H9 (cell line): ENCODE data around the gene ATG9B. TPM values are rescaled to one million over a fixed set of nuclear protein-coding genes. Genes with fewer than 3 reads are reported as not detected.

Experiments used
- DNase-seq: peaks from one replicate; pipeline ENCODE4 v3.0.0-alpha.2; 2017
- H2AFZ ChIP-seq: one replicate; pipeline ENCODE4 v1.6.1; 2013; ENCODE audit warnings: mild to moderate bottlenecking, low read length, control low read depth, moderate library complexity
- H2AK5ac ChIP-seq: 2 replicates; pipeline ENCODE4 v1.6.1; 2013; ENCODE audit warnings: low read length, control low read depth, mixed read lengths; ENCODE audit not compliant: insufficient read length
- H2BK120ac ChIP-seq: one replicate; pipeline ENCODE4 v1.6.1; 2013; ENCODE audit warnings: low read depth, mild to moderate bottlenecking, low read length, control low read depth, inconsistent platforms; ENCODE audit not compliant: poor library complexity, severe bottlenecking
- H2BK12ac ChIP-seq: 2 replicates; pipeline ENCODE4 v1.6.1; 2013; ENCODE audit warnings: low read length, control low read depth, mixed read lengths, low read depth; ENCODE audit not compliant: insufficient read length
- H2BK15ac ChIP-seq: 2 replicates; pipeline ENCODE4 v1.6.1; 2013; ENCODE audit warnings: low read depth, low read length, control low read depth
- H2BK20ac ChIP-seq: one replicate; pipeline ENCODE4 v1.6.1; 2013; ENCODE audit warnings: low read depth, mild to moderate bottlenecking, low read length, control low read depth, inconsistent platforms; ENCODE audit not compliant: poor library complexity, severe bottlenecking
- H2BK5ac ChIP-seq: 2 replicates; pipeline ENCODE4 v1.6.1; 2013; ENCODE audit warnings: low read length, control low read depth, mixed read lengths; ENCODE audit not compliant: insufficient read length
- H3K14ac ChIP-seq: 2 replicates; pipeline ENCODE4 v1.6.1; 2013; ENCODE audit warnings: low read length, control low read depth; ENCODE audit not compliant: insufficient read depth
- H3K18ac ChIP-seq: 2 replicates; pipeline ENCODE4 v1.6.1; 2013; ENCODE audit warnings: low read depth, mild to moderate bottlenecking, mixed read lengths, low read length, control low read depth; ENCODE audit not compliant: insufficient read length
- H3K23ac ChIP-seq: 2 replicates; pipeline ENCODE4 v1.6.1; 2013; ENCODE audit warnings: low read length, control low read depth, mixed read lengths, low read depth; ENCODE audit not compliant: insufficient read length
- H3K23me2 ChIP-seq: 2 replicates; pipeline ENCODE4 v1.6.1; 2013; ENCODE audit warnings: low read depth, mild to moderate bottlenecking, mixed read lengths, low read length, control low read depth; ENCODE audit not compliant: insufficient read length, poor library complexity, severe bottlenecking
- H3K27ac ChIP-seq: 2 replicates; pipeline ENCODE4 v1.5.1; 2013; ENCODE audit warnings: low read length, control low read depth, mixed read lengths, low read depth; ENCODE audit not compliant: insufficient read length
- H3K27me3 ChIP-seq: 2 replicates; pipeline ENCODE4 v1.6.1; 2013; ENCODE audit warnings: low read length, control low read depth, inconsistent platforms; ENCODE audit not compliant: insufficient read depth
- H3K4ac ChIP-seq: 2 replicates; pipeline ENCODE4 v1.6.1; 2013; ENCODE audit warnings: low read depth, mild to moderate bottlenecking, control low read depth, inconsistent platforms, low read length, moderate library complexity
- H3K4me1 ChIP-seq: 2 replicates; pipeline ENCODE4 v1.6.1; 2013; ENCODE audit warnings: low read length, control low read depth, inconsistent platforms; ENCODE audit not compliant: insufficient read depth
- H3K4me2 ChIP-seq: 2 replicates; pipeline ENCODE4 v1.6.1; 2013; ENCODE audit warnings: low read length, control low read depth, mixed read lengths; ENCODE audit not compliant: insufficient read length, insufficient read depth
- H3K56ac ChIP-seq: 2 replicates; pipeline ENCODE4 v1.6.1; 2013; ENCODE audit warnings: low read depth, mild to moderate bottlenecking, mixed read lengths, low read length, control low read depth; ENCODE audit not compliant: insufficient read length
- H3K79me1 ChIP-seq: 2 replicates; pipeline ENCODE4 v1.6.1; 2013; ENCODE audit warnings: low read depth, mild to moderate bottlenecking, moderate library complexity, low read length, control low read depth, inconsistent platforms; ENCODE audit not compliant: insufficient read depth, poor library complexity, severe bottlenecking
- H3K79me2 ChIP-seq: 2 replicates; pipeline ENCODE4 v1.6.1; 2013; ENCODE audit warnings: low read length, control low read depth, inconsistent platforms; ENCODE audit not compliant: insufficient read depth
- H3K9ac ChIP-seq: 2 replicates; pipeline ENCODE4 v1.6.1; 2013; ENCODE audit warnings: low read length, control low read depth, mixed read lengths; ENCODE audit not compliant: insufficient read length; ENCODE audit errors: extremely low read depth
- H3K9me3 ChIP-seq: one replicate; pipeline ENCODE4 v1.6.1; 2013; ENCODE audit warnings: low read depth, low read length, inconsistent platforms; ENCODE audit not compliant: control insufficient read depth
- H3T11ph ChIP-seq: one replicate; pipeline ENCODE4 v1.6.1; 2013; ENCODE audit warnings: mild to moderate bottlenecking, low read length, control low read depth, inconsistent platforms
- H4K20me1 ChIP-seq: one replicate; pipeline ENCODE4 v1.6.1; 2013; ENCODE audit not compliant: control insufficient read depth, insufficient read length, insufficient read depth
- H4K5ac ChIP-seq: 2 replicates; pipeline ENCODE4 v1.6.1; 2013; ENCODE audit warnings: low read depth, mild to moderate bottlenecking, mixed read lengths, low read length, control low read depth; ENCODE audit not compliant: insufficient read length
- H4K8ac ChIP-seq: replicated peaks from 2 replicates; pipeline ENCODE4 v1.6.1; 2013; ENCODE audit warnings: low read length, control low read depth, mixed read lengths, low read depth; ENCODE audit not compliant: insufficient read length
- H4K91ac ChIP-seq: 2 replicates; pipeline ENCODE4 v1.6.1; 2013; ENCODE audit warnings: low read depth, mild to moderate bottlenecking, moderate library complexity, mixed read lengths, low read length, control low read depth; ENCODE audit not compliant: insufficient read length
- H3K27ac Mint-ChIP-seq, 3 experiments: 2 replicates in 2 of 3; 3 replicates in 1 of 3; pipeline ENCODE4 v1.8.0; 2020 to 2021; ENCODE audit warnings: mixed read lengths in 3 of 3, mild to moderate bottlenecking in 1 of 3, moderate library complexity in 1 of 3
- H3K27me3 Mint-ChIP-seq: 2 replicates; pipeline ENCODE4 v1.8.0; 2021; ENCODE audit warnings: low read depth, mild to moderate bottlenecking, moderate library complexity, mixed read lengths
- H3K36me3 Mint-ChIP-seq, 3 experiments: 2 replicates in 2 of 3; 3 replicates in 1 of 3; pipeline ENCODE4 v1.8.0; 2020 to 2021; ENCODE audit warnings: low read depth in 3 of 3, mixed read lengths in 3 of 3; ENCODE audit not compliant: insufficient read depth in 1 of 3
- H3K4me1 Mint-ChIP-seq, 2 experiments: 2 replicates each; pipeline ENCODE4 v1.8.0; 2020; ENCODE audit warnings: mixed read lengths in 2 of 2
- H3K4me3 Mint-ChIP-seq, 2 experiments: 2 replicates in 1 of 2; 3 replicates in 1 of 2; pipeline ENCODE4 v1.8.0; 2020 to 2021; ENCODE audit warnings: mild to moderate bottlenecking in 2 of 2, mixed read lengths in 2 of 2, moderate library complexity in 1 of 2
- H3K9me3 Mint-ChIP-seq, 2 experiments: 2 replicates in 1 of 2; 3 replicates in 1 of 2; pipeline ENCODE4 v1.8.0; 2020; ENCODE audit warnings: mild to moderate bottlenecking in 2 of 2, mixed read lengths in 2 of 2, moderate library complexity in 1 of 2
- WGBS: extraction: QIAGEN DNeasy Blood & Tissue Kit; methylation state at CpG from one replicate; pipeline ENCODE4 v1.1.7; 2013; ENCODE audit warnings: missing lambda C conversion rate, low lambda C conversion rate, mixed read lengths; ENCODE audit not compliant: insufficient read length; ENCODE audit errors: extremely low coverage; 5-methylcytosine and 5-hydroxymethylcytosine counted together
- total RNA-seq: library from RNA; stranded (reverse); gene quantifications from 2 replicates; pipeline ENCODE4 v1.2.1, GENCODE V29; 2021
- TF ChIP-seq, protein P1 (sequence below): fragments of 200-600 bp; sonication (generic); conservative IDR thresholded peaks from 3 replicates; pipeline ENCODE4 v1.8.0; 2021; ENCODE audit warnings: antibody characterized with exemption, mild to moderate bottlenecking

ATG9B gene
- total RNA-seq, 1 experiment from 2014 or later: 1.5 TPM

DNA sequence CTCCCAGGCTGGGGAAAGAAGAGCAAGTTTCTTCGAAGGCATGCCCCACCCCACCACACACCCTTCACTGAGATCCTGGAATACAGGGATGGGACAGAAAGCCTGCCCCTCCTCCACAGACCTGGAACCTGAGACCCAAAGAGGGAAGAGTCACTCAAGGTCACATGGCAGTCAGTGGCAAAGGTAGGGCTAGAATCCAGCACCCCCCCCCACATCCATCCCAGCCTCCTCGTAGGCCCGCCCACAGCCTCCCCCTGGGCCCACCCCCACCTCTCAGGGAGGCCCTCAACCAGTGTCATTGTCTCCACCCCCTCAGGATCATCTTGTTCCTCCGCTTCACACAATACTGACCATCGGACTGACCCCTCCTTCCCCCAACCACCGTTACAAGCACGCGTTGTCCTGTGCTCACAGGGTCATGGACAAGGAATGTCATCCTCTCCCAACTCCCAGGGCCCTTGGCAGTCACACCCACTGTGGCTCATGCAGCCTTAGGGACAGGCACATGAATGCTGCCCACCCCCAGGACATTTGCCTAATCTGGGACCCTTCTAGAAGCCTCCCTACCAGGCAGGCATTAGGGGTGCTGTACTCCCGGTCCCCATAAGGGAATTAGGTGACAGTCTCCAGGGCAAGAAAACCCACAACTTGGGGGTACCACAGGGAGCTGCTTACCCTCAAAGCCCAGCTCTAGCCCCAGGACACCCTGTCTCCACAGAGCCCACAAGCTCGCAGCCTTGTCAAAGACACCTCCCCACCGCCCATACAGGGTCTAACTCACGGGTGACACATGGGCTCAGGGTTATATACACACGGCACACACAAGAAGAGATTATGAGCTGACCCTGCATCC lies 47.5 kb downstream of the ATG9B start:
- H3K27ac ChIP-seq: no peak overlapping the region

More for the DNA sequence above, 47.5 kb downstream of the ATG9B start:
- no peak overlapping the region for H3K9ac ChIP-seq
- no peak overlapping the region for H3K18ac ChIP-seq
- H2BK20ac ChIP-seq: no peak overlapping the region
- H4K5ac ChIP-seq: no peak overlapping the region
- no CpG with 5 or more reads among the region's 13 CpGs for WGBS
- H3K23me2 ChIP-seq: peaks cover 19% of the 10 kb centered on the region
- no peak overlapping the region for H2BK120ac ChIP-seq
- no peak overlapping the region for H3K14ac ChIP-seq
- H2BK15ac ChIP-seq: no peak overlapping the region
- no peak overlapping the region for H3T11ph ChIP-seq
- no peak overlapping the region for H3K23ac ChIP-seq
- no peak overlapping the region for H2BK5ac ChIP-seq
- H4K91ac ChIP-seq: no peak overlapping the region
- TF ChIP-seq, protein P1, sequence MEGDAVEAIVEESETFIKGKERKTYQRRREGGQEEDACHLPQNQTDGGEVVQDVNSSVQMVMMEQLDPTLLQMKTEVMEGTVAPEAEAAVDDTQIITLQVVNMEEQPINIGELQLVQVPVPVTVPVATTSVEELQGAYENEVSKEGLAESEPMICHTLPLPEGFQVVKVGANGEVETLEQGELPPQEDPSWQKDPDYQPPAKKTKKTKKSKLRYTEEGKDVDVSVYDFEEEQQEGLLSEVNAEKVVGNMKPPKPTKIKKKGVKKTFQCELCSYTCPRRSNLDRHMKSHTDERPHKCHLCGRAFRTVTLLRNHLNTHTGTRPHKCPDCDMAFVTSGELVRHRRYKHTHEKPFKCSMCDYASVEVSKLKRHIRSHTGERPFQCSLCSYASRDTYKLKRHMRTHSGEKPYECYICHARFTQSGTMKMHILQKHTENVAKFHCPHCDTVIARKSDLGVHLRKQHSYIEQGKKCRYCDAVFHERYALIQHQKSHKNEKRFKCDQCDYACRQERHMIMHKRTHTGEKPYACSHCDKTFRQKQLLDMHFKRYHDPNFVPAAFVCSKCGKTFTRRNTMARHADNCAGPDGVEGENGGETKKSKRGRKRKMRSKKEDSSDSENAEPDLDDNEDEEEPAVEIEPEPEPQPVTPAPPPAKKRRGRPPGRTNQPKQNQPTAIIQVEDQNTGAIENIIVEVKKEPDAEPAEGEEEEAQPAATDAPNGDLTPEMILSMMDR: no peak
- no peak overlapping the region for H4K8ac ChIP-seq
- peak overlapping the region; percentile 66 to 90 for H3K4me3 Mint-ChIP-seq
- peaks cover 74% of the 10 kb centered on the region for H3K27me3 Mint-ChIP-seq
- H3K4me1 Mint-ChIP-seq: peaks cover 45 to 63% of the 10 kb centered on the region in 2 experiments
- no peak overlapping the region; a peak in 1 of 7 replicates for H3K27ac Mint-ChIP-seq
- peak overlapping the region; percentile 32 for H3K4me2 ChIP-seq
- H3K36me3 Mint-ChIP-seq: peaks cover 0 to 3% (median 0%) of the 10 kb centered on the region in 3 experiments; a peak in 1 of 7 replicates
- H3K79me2 ChIP-seq: no peaks in the 10 kb centered on the region
- H3K4me1 ChIP-seq: peaks cover 5% of the 10 kb centered on the region; the same call in 1 of the 2 replicates
- H3K56ac ChIP-seq: no peak overlapping the region
- H3K79me1 ChIP-seq: no peaks in the 10 kb centered on the region
- no peak overlapping the region for H2AFZ ChIP-seq
- H3K9me3 Mint-ChIP-seq: no peaks in the 10 kb centered on the region; a peak in 2 of 5 replicates
- peaks cover 7% of the 10 kb centered on the region; the same call in 1 of the 2 replicates for H3K27me3 ChIP-seq
- DNase-seq: peak; percentile 87
- H3K9me3 ChIP-seq: no peaks in the 10 kb centered on the region
- no peaks in the 10 kb centered on the region for H4K20me1 ChIP-seq
- H2AK5ac ChIP-seq: no peak overlapping the region
- H3K4ac ChIP-seq: no peak overlapping the region
- H2BK12ac ChIP-seq: no peak overlapping the region
